Measurements from ENCODE around the gene MGRN1. TPM values are rescaled to one million over a fixed set of nuclear protein-coding genes. Genes with fewer than 3 reads are reported as not detected.
A peak's percentile ranks its signal among the peaks of the same experiment; 100 is the strongest.

MGRN1 gene
- total RNA-seq, 1 experiment from 2014 or later: 28.2 TPM

GRCh38 chr16:4674926-4675530 is 50.4 kb downstream of the MGRN1 start:
- DNase-seq (ENCODE audit: low spot score): no peak

GRCh38 chr16:4675864-4676786 is 51.5 kb downstream of the MGRN1 start:
- DNase-seq (ENCODE audit: low spot score): no peak

GRCh38 chr16:4676831-4677230 is 52.2 kb downstream of the MGRN1 start:
- no peak for DNase-seq (ENCODE audit: low spot score)

- DNase-seq (ENCODE audit: low spot score): no peak
These were observed 52.8 kb downstream of the MGRN1 start for GRCh38 chr16:4677390-4677789.

GRCh38 chr16:4677994-4678393 is 53.4 kb downstream of the MGRN1 start:
- DNase-seq (ENCODE audit: low spot score): no peak

GRCh38 chr16:4678596-4678995 is 54.0 kb downstream of the MGRN1 start:
- no peak for DNase-seq (ENCODE audit: low spot score)

- no peak for DNase-seq (ENCODE audit: low spot score)
These were observed 54.7 kb downstream of the MGRN1 start for GRCh38 chr16:4679156-4679849.

- no peak for DNase-seq (ENCODE audit: low spot score)
These were observed 55.4 kb downstream of the MGRN1 start for GRCh38 chr16:4679850-4680636.

GRCh38 chr16:4680673-4681470 is 56.2 kb downstream of the MGRN1 start:
- no peak for DNase-seq (ENCODE audit: low spot score)

- DNase-seq (ENCODE audit: low spot score): no peak
These were observed 57.0 kb downstream of the MGRN1 start for GRCh38 chr16:4681471-4682083.

- DNase-seq (ENCODE audit: low spot score): no peak
These were observed 57.5 kb downstream of the MGRN1 start for GRCh38 chr16:4682084-4682591.

GRCh38 chr16:4682616-4683254 is 58.1 kb downstream of the MGRN1 start:
- peak; percentile 45 for DNase-seq (ENCODE audit: low spot score)

GRCh38 chr16:4683255-4684057 is 58.8 kb downstream of the MGRN1 start:
- no peak for DNase-seq (ENCODE audit: low spot score)

GRCh38 chr16:4684058-4684715 is 59.6 kb downstream of the MGRN1 start:
- DNase-seq (ENCODE audit: low spot score): no peak

- DNase-seq (ENCODE audit: low spot score): no peak
These were observed 60.1 kb downstream of the MGRN1 start for GRCh38 chr16:4684763-4685162.

- DNase-seq (ENCODE audit: low spot score): no peak
These were observed 60.7 kb downstream of the MGRN1 start for GRCh38 chr16:4685292-4685691.

GRCh38 chr16:4685776-4686496 is 61.3 kb downstream of the MGRN1 start:
- DNase-seq (ENCODE audit: low spot score): no peak

Data from A172 (cell line).